Activated CD8-positive, alpha-beta memory T cell treated with anti-CD3 and anti-CD28 coated beads, Interleukin-2, amount 50 U/mL, for 24 hours (primary cell): Measurements from ENCODE around the gene ARHGEF4.
A peak's percentile ranks its signal among the peaks of the same experiment; 100 is the strongest.

Source experiments
- DNase-seq: peaks from one replicate; pipeline ENCODE4 v3.0.0-alpha.2; 2020; ENCODE audit errors: extremely low read depth

ARHGEF4 gene

GRCh38 chr2:130850788-130851623 is 14.3 kb downstream of the ARHGEF4 start:
- DNase-seq = no peak

- DNase-seq = no peak
Observed at GRCh38 chr2:130851624-130852382, 15.1 kb downstream of the ARHGEF4 start.

- no peak for DNase-seq
Observed at GRCh38 chr2:130852521-130853115, 15.9 kb downstream of the ARHGEF4 start.

GRCh38 chr2:130853391-130853790 is 16.7 kb downstream of the ARHGEF4 start:
- no peak for DNase-seq

- DNase-seq = no peak
Observed at GRCh38 chr2:130854301-130854700, 17.6 kb downstream of the ARHGEF4 start.

GRCh38 chr2:130864830-130865800 is 28.4 kb downstream of the ARHGEF4 start:
- no peak for DNase-seq

GRCh38 chr2:130869441-130870160 is 32.9 kb downstream of the ARHGEF4 start:
- DNase-seq = no peak

- no peak for DNase-seq
Observed at GRCh38 chr2:130870161-130870485, 33.4 kb downstream of the ARHGEF4 start.

- DNase-seq = no peak
Observed at GRCh38 chr2:130870779-130871178, 34.1 kb downstream of the ARHGEF4 start.

GRCh38 chr2:130871843-130872740 is 35.4 kb downstream of the ARHGEF4 start:
- DNase-seq = no peak

GRCh38 chr2:130872741-130873125 is 36.0 kb downstream of the ARHGEF4 start:
- no peak for DNase-seq

- DNase-seq = peak; percentile 45
Observed at GRCh38 chr2:130873700-130874346, 37.1 kb downstream of the ARHGEF4 start.

- DNase-seq = no peak
Observed at GRCh38 chr2:130874512-130874911, 37.8 kb downstream of the ARHGEF4 start.

GRCh38 chr2:130875935-130876334 is 39.2 kb downstream of the ARHGEF4 start:
- DNase-seq = no peak

- no peak for DNase-seq
Observed at GRCh38 chr2:130877258-130877657, 40.5 kb downstream of the ARHGEF4 start.

- no peak for DNase-seq
Observed at GRCh38 chr2:130878316-130878715, 41.6 kb downstream of the ARHGEF4 start.

- DNase-seq = no peak
Observed at GRCh38 chr2:130878933-130879332, 42.2 kb downstream of the ARHGEF4 start.

GRCh38 chr2:130882111-130882690 is 45.5 kb downstream of the ARHGEF4 start:
- no peak for DNase-seq

GRCh38 chr2:130882991-130883390 is 46.3 kb downstream of the ARHGEF4 start:
- no peak for DNase-seq
